Measurements from ENCODE around the gene FAM3C. TPM values are rescaled to one million over a fixed set of nuclear protein-coding genes. Genes with fewer than 3 reads are reported as not detected.

Gene FAM3C
- total and polyA plus RNA-seq, 2 donors (not counting 1 experiment from before 2014, with no cell fraction given): 26.3 to 60.8 TPM

GRCh38 chr7:121379930-121380329 lies 16.2 kb downstream of the FAM3C start:
- H2AFZ ChIP-seq (ENCODE audit: low read length): no peak overlapping the region
- H3K4me3 ChIP-seq (replicated peaks in 1 of 4; ENCODE audit: control extremely low read depth in 1 of 4, insufficient read depth in 1 of 4, low read depth in 3 of 4, low read length in 4 of 4): no peak overlapping the region
- no peak for TF ChIP-seq CTCF (conservative IDR thresholded peaks at IDR 0.05 in 1 of 2, IDR thresholded peaks at IDR 0.05 in 1 of 2; ENCODE audit: low read depth in 1 of 2, low read length in 2 of 2)
- no peak for TF ChIP-seq EZH2 (IDR thresholded peaks at IDR 0.05; ENCODE audit: low read length, missing control alignments)
- H3K9me3 ChIP-seq (ENCODE audit: control insufficient read depth, insufficient read depth, low read depth, low read length): no peaks in the 10 kb centered on the region
- no peaks in the 10 kb centered on the region for H4K20me1 ChIP-seq (ENCODE audit: control insufficient read depth, extremely low read depth, insufficient read depth, low read length)
- H3K27me3 ChIP-seq (ENCODE audit: control insufficient read depth, insufficient read depth, low read length): no peaks in the 10 kb centered on the region
- H3K79me2 ChIP-seq (ENCODE audit: control insufficient read depth, insufficient read depth, low read length): peaks cover 3% of the 10 kb centered on the region
- H3K4me1 ChIP-seq (ENCODE audit: control insufficient read depth, extremely low read depth, insufficient read depth, low read length): no peaks in the 10 kb centered on the region
- no peak for DNase-seq (ENCODE audit: low read depth in 2 of 2)
- H3K36me3 ChIP-seq (ENCODE audit: control insufficient read depth, insufficient read depth, low read length): no peaks in the 10 kb centered on the region
- no peak overlapping the region for H3K9ac ChIP-seq (ENCODE audit: insufficient read depth, low read length)
- no peak overlapping the region for H3K27ac ChIP-seq (ENCODE audit: insufficient read depth, low read length)
- H3K4me2 ChIP-seq (ENCODE audit: extremely low read depth, insufficient read depth, low read length): no peak overlapping the region

- no peak overlapping the region for H3K9ac ChIP-seq (ENCODE audit: insufficient read depth, low read length)
- no peak overlapping the region for H3K4me2 ChIP-seq (ENCODE audit: extremely low read depth, insufficient read depth, low read length)
- H4K20me1 ChIP-seq (ENCODE audit: control insufficient read depth, extremely low read depth, insufficient read depth, low read length): no peaks in the 10 kb centered on the region
- H3K9me3 ChIP-seq (ENCODE audit: control insufficient read depth, insufficient read depth, low read depth, low read length): no peaks in the 10 kb centered on the region
- no peaks in the 10 kb centered on the region for H3K79me2 ChIP-seq (ENCODE audit: control insufficient read depth, insufficient read depth, low read length)
- H3K4me1 ChIP-seq (ENCODE audit: control insufficient read depth, extremely low read depth, insufficient read depth, low read length): peaks cover 2% of the 10 kb centered on the region
- no peaks in the 10 kb centered on the region for H3K36me3 ChIP-seq (ENCODE audit: control insufficient read depth, insufficient read depth, low read length)
- no peaks in the 10 kb centered on the region for H3K27me3 ChIP-seq (ENCODE audit: control insufficient read depth, insufficient read depth, low read length)
- no peak for TF ChIP-seq EZH2 (IDR thresholded peaks at IDR 0.05; ENCODE audit: low read length, missing control alignments)
- no peak for TF ChIP-seq CTCF (conservative IDR thresholded peaks at IDR 0.05 in 1 of 2, IDR thresholded peaks at IDR 0.05 in 1 of 2; ENCODE audit: low read depth in 1 of 2, low read length in 2 of 2)
- no peak overlapping the region for H3K4me3 ChIP-seq (replicated peaks in 1 of 4; ENCODE audit: control extremely low read depth in 1 of 4, insufficient read depth in 1 of 4, low read depth in 3 of 4, low read length in 4 of 4)
- H2AFZ ChIP-seq (ENCODE audit: low read length): no peak overlapping the region
- no peak for DNase-seq (ENCODE audit: low read depth in 2 of 2)
- no peak overlapping the region for H3K27ac ChIP-seq (ENCODE audit: insufficient read depth, low read length)
These were observed 19.1 kb downstream of the FAM3C start for GRCh38 chr7:121376979-121377378.

- Histone ChIP-seq H3K9me3 (ENCODE audit: control insufficient read depth, insufficient read depth, low read depth, low read length) (no peaks in the 10 kb centered on the region), H3K36me3 (ENCODE audit: control insufficient read depth, insufficient read depth, low read length) (no peaks in the 10 kb centered on the region), H4K20me1 (ENCODE audit: control insufficient read depth, extremely low read depth, insufficient read depth, low read length) (no peaks in the 10 kb centered on the region), H3K4me2 (ENCODE audit: extremely low read depth, insufficient read depth, low read length) (no peak overlapping the region), H3K9ac (ENCODE audit: insufficient read depth, low read length) (no peak overlapping the region), H3K27ac (ENCODE audit: insufficient read depth, low read length) (no peak overlapping the region), H3K4me1 (ENCODE audit: control insufficient read depth, extremely low read depth, insufficient read depth, low read length) (peaks cover 4% of the 10 kb centered on the region), H3K79me2 (ENCODE audit: control insufficient read depth, insufficient read depth, low read length) (no peaks in the 10 kb centered on the region), H2AFZ (ENCODE audit: low read length) (no peak overlapping the region), H3K27me3 (ENCODE audit: control insufficient read depth, insufficient read depth, low read length) (no peaks in the 10 kb centered on the region), H3K4me3 (replicated peaks in 1 of 4; ENCODE audit: control extremely low read depth in 1 of 4, insufficient read depth in 1 of 4, low read depth in 3 of 4, low read length in 4 of 4) (no peak overlapping the region)
- DNase-seq (ENCODE audit: low read depth in 2 of 2): no peak
- TF ChIP-seq CTCF (conservative IDR thresholded peaks at IDR 0.05 in 1 of 2, IDR thresholded peaks at IDR 0.05 in 1 of 2; ENCODE audit: low read depth in 1 of 2, low read length in 2 of 2) (no peak), EZH2 (IDR thresholded peaks at IDR 0.05; ENCODE audit: low read length, missing control alignments) (no peak)
These were observed 22.9 kb downstream of the FAM3C start for GRCh38 chr7:121373177-121373576.
